Left hindlimb (tissue), 1 donor: ENCODE data around the gene FBXO11.
"Not testable (repeated sequence)": the region's sequence is repeated elsewhere in the genome, so short reads cannot be mapped to it uniquely, and the experiment has no call there.

Source experiments
- DNase-seq: peaks from one replicate; pipeline ENCODE4 v3.0.0-alpha.2; 2018

The FBXO11 gene

GRCh38 chr2:47897883-47898731 is 8.2 kb downstream of the FBXO11 start:
- DNase-seq = no peak

GRCh38 chr2:47897191-47897882 is 9.0 kb downstream of the FBXO11 start:
- not testable (repeated sequence) for DNase-seq

GRCh38 chr2:47896450-47896968 is 9.8 kb downstream of the FBXO11 start:
- no peak for DNase-seq

GRCh38 chr2:47893771-47894170 is 12.5 kb downstream of the FBXO11 start:
- DNase-seq = no peak

- no peak for DNase-seq
Measured at GRCh38 chr2:47892338-47892730, 14.0 kb downstream of the FBXO11 start.

- DNase-seq = no peak
Measured at GRCh38 chr2:47891369-47892337, 14.6 kb downstream of the FBXO11 start.

GRCh38 chr2:47890711-47891368 is 15.5 kb downstream of the FBXO11 start:
- no peak for DNase-seq

- DNase-seq = no peak
Measured at GRCh38 chr2:47888581-47889280, 17.6 kb downstream of the FBXO11 start.

- no peak for DNase-seq
Measured at GRCh38 chr2:47876912-47877311, 29.4 kb downstream of the FBXO11 start.

- no peak for DNase-seq
Measured at GRCh38 chr2:47872941-47873340, 33.4 kb downstream of the FBXO11 start.

GRCh38 chr2:47870641-47871540 is 35.4 kb downstream of the FBXO11 start:
- DNase-seq = no peak

- no peak for DNase-seq
Measured at GRCh38 chr2:47869859-47870595, 36.3 kb downstream of the FBXO11 start.

- DNase-seq = no peak
Measured at GRCh38 chr2:47868611-47869352, 37.5 kb downstream of the FBXO11 start.

- DNase-seq = no peak
Measured at GRCh38 chr2:47867205-47867604, 39.1 kb downstream of the FBXO11 start.

- no peak for DNase-seq
Measured at GRCh38 chr2:47864566-47864965, 41.7 kb downstream of the FBXO11 start.

GRCh38 chr2:47862949-47863348 is 43.3 kb downstream of the FBXO11 start:
- DNase-seq = no peak

- not testable (repeated sequence) for DNase-seq
Measured at GRCh38 chr2:47853067-47853777, 53.1 kb downstream of the FBXO11 start.

- no peak for DNase-seq
Measured at GRCh38 chr2:47850198-47850597, 56.1 kb downstream of the FBXO11 start.
